Measurements from ENCODE around the gene CNTLN.
"Not testable (repeated sequence)": the region's sequence is repeated elsewhere in the genome, so short reads cannot be mapped to it uniquely, and the experiment has no call there.

GRCh38 chr9:17526726-17527125, 391.9 kb downstream of the CNTLN start:
- not testable (repeated sequence) for TF ChIP-seq CTCF, POLR2A, EP300, POLR2AphosphoS5 (IDR thresholded peaks at IDR 0.05)
